ENCODE results near the gene UBQLN4.

GRCh38 chr1:156072251-156072650 is 18.7 kb upstream of the UBQLN4 start:
- TF ChIP-seq CTCF (conservative IDR thresholded peaks at IDR 0.05), result no peak
- TF ChIP-seq EZH2 (IDR thresholded peaks at IDR 0.05; ENCODE audit: low read depth), result no peak
